ENCODE measurements around the gene CLP1. TPM values are rescaled to one million over a fixed set of nuclear protein-coding genes. Genes with fewer than 3 reads are reported as not detected.

The CLP1 gene
- total RNA-seq, 1 experiment from 2014 or later = 22.1 TPM

DNA sequence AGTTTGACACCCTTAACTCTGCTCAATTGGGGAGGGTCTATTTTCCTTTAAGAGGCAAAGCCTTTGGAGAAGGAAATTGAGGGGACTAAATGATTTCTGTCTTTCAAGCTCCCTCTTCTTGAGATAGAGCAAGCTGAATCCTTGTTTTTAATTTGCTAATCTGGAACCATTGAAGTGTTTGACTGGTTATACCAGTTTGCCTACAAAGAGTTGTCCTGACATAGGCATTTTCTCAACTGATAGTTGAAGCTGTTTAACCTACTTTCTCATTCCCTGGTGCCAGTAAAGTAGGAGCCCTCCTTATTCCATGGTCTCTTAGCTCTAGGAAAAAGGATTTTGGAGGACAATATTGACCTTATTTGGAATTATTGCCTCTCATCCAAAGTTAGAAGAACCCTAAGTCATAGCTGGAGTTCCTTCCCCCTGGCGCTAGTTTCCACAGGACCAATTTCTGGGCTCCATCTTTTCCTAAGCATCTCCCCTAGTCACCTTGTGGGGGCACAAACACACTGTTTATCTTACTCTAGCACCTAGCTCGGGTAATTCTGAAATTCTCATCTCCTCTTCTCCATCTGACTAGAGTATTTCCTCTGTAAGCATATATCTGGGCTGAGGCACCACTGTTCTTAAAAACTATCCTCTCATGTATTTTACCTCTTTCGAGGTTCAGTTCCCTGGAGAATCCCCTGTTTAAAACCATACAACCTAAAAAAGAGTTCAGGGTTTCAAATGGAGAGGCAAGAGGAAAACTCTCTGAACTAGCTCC is 17.8 kb downstream of the CLP1 start:
- no peak for DNase-seq
- H3K9me3 ChIP-seq = no peaks in the 10 kb centered on the region
- Mint-ChIP-seq H3K27ac (ENCODE audit: unreplicated experiment) (no peak overlapping the region), H3K27me3 (ENCODE audit: insufficient read depth, unreplicated experiment) (no peaks in the 10 kb centered on the region), H3K9me3 (ENCODE audit: unreplicated experiment) (no peaks in the 10 kb centered on the region), H3K36me3 (ENCODE audit: insufficient read depth, unreplicated experiment) (peaks cover 65% of the 10 kb centered on the region), H3K4me1 (ENCODE audit: low read depth, unreplicated experiment) (peaks cover 22% of the 10 kb centered on the region), H3K4me3 (ENCODE audit: unreplicated experiment) (no peak overlapping the region)
- TF ChIP-seq, protein P1, sequence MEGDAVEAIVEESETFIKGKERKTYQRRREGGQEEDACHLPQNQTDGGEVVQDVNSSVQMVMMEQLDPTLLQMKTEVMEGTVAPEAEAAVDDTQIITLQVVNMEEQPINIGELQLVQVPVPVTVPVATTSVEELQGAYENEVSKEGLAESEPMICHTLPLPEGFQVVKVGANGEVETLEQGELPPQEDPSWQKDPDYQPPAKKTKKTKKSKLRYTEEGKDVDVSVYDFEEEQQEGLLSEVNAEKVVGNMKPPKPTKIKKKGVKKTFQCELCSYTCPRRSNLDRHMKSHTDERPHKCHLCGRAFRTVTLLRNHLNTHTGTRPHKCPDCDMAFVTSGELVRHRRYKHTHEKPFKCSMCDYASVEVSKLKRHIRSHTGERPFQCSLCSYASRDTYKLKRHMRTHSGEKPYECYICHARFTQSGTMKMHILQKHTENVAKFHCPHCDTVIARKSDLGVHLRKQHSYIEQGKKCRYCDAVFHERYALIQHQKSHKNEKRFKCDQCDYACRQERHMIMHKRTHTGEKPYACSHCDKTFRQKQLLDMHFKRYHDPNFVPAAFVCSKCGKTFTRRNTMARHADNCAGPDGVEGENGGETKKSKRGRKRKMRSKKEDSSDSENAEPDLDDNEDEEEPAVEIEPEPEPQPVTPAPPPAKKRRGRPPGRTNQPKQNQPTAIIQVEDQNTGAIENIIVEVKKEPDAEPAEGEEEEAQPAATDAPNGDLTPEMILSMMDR (IDR thresholded peaks at IDR 0.05; ENCODE audit: insufficient read depth in 1 of 2, low read depth in 1 of 2, low read length in 1 of 2, severe bottlenecking in 1 of 2, unreplicated experiment in 1 of 2) = no peak
- BruUV-seq (replicated peaks) = no TSS peak
- peaks cover 9% of the 10 kb centered on the region for H3K4me1 ChIP-seq
- H3K27me3 ChIP-seq (replicated peaks; ENCODE audit: control insufficient read depth, insufficient read depth, low read length) = no peaks in the 10 kb centered on the region
- ChIA-PET CTCF (interaction anchor here (0.7 kb wide), 1 partner anchor 22 kb away, joined by 3 read pairs; no protein-coding TSS in a partner anchor), POLR2A (interaction anchor here (1.7 kb wide), 1 partner anchor 37 kb away, joined by 9 read pairs; the partner anchor contains the start of genes MED19 and TMX2)
- intact Hi-C loops (cut with micrococcal nuclease; ENCODE audit: unreplicated experiment) = no loop called here
- peaks cover 2% of the 10 kb centered on the region for H3K36me3 ChIP-seq (ENCODE audit: control insufficient read depth, insufficient read depth, low read length)
- no peak overlapping the region for H3K4me3 ChIP-seq (ENCODE audit: low read depth, low read length)

DNA sequence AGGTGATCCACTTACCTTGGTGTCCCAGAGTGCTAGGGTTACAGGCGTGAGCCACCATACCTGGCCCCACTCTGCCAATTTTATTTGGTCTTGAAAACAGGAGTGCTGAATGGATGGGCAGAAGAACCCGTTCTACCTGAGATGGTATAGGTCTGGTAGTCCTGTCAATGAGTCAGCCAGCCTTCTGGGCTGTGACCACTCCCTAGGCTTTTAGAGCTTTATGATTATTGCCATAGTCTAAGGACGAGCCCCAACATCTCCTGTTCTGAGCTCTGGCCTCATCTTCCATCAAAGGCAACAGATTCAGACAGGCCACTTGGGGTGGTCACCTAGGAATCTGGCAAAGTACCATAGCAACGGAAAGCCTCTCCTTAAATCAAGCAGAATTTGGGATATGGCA is 21.8 kb downstream of the CLP1 start:
- Mint-ChIP-seq H3K9me3 (ENCODE audit: unreplicated experiment) (no peaks in the 10 kb centered on the region), H3K4me1 (ENCODE audit: low read depth, unreplicated experiment) (peaks cover 3% of the 10 kb centered on the region), H3K4me3 (ENCODE audit: unreplicated experiment) (no peak overlapping the region), H3K27me3 (ENCODE audit: insufficient read depth, unreplicated experiment) (no peaks in the 10 kb centered on the region), H3K27ac (ENCODE audit: unreplicated experiment) (no peak overlapping the region), H3K36me3 (ENCODE audit: insufficient read depth, unreplicated experiment) (peaks cover 71% of the 10 kb centered on the region)
- ChIA-PET CTCF (no interaction called here), POLR2A (no interaction called here)
- Histone ChIP-seq H3K27me3 (replicated peaks; ENCODE audit: control insufficient read depth, insufficient read depth, low read length) (no peaks in the 10 kb centered on the region), H3K9me3 (no peaks in the 10 kb centered on the region), H3K4me1 (peaks cover 9% of the 10 kb centered on the region), H3K4me3 (ENCODE audit: low read depth, low read length) (no peak overlapping the region), H3K36me3 (ENCODE audit: control insufficient read depth, insufficient read depth, low read length) (peaks cover 2% of the 10 kb centered on the region)
- TF ChIP-seq, protein P1 (IDR thresholded peaks at IDR 0.05; ENCODE audit: insufficient read depth in 1 of 2, low read depth in 1 of 2, low read length in 1 of 2, severe bottlenecking in 1 of 2, unreplicated experiment in 1 of 2) = no peak
- intact Hi-C loops (cut with micrococcal nuclease; ENCODE audit: unreplicated experiment) = no loop called here
- DNase-seq = no peak
- no TSS peak for BruUV-seq (replicated peaks)

DNA sequence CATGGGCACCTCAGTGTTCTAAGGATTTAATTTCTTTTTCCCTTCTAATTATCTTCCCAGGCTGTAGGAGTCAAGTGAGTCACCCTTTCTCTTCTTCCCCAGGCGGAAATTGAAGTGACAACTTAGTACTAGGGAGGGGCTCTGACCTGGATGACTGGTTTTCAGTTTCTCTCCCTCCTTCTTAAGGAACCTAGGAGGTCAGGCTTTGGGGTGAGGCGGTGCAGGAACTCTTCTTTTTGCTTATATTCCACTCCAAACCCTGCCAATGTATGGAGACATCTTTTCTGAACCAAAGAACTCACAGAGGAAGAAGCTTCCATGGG is 23.0 kb downstream of the CLP1 start:
- no peak overlapping the region for H3K4me3 ChIP-seq (ENCODE audit: low read depth, low read length)
- H3K36me3 Mint-ChIP-seq (ENCODE audit: insufficient read depth, unreplicated experiment) = peaks cover 72% of the 10 kb centered on the region
- no peak for DNase-seq
- no peak overlapping the region for H3K4me3 Mint-ChIP-seq (ENCODE audit: unreplicated experiment)
- H3K9me3 Mint-ChIP-seq (ENCODE audit: unreplicated experiment) = no peaks in the 10 kb centered on the region
- no peaks in the 10 kb centered on the region for H3K27me3 ChIP-seq (replicated peaks; ENCODE audit: control insufficient read depth, insufficient read depth, low read length)
- no TSS peak for BruUV-seq (replicated peaks)
- CTCF ChIA-PET = no interaction called here
- no peaks in the 10 kb centered on the region for H3K27me3 Mint-ChIP-seq (ENCODE audit: insufficient read depth, unreplicated experiment)
- H3K9me3 ChIP-seq = no peaks in the 10 kb centered on the region
- no peaks in the 10 kb centered on the region for H3K4me1 Mint-ChIP-seq (ENCODE audit: low read depth, unreplicated experiment)
- TF ChIP-seq, protein P1 (IDR thresholded peaks at IDR 0.05; ENCODE audit: insufficient read depth in 1 of 2, low read depth in 1 of 2, low read length in 1 of 2, severe bottlenecking in 1 of 2, unreplicated experiment in 1 of 2) = no peak
- H3K36me3 ChIP-seq (ENCODE audit: control insufficient read depth, insufficient read depth, low read length) = peaks cover 2% of the 10 kb centered on the region
- H3K27ac Mint-ChIP-seq (ENCODE audit: unreplicated experiment) = no peak overlapping the region
- intact Hi-C loops (cut with micrococcal nuclease; ENCODE audit: unreplicated experiment) = no loop called here
- POLR2A ChIA-PET = no interaction called here
- H3K4me1 ChIP-seq = peaks cover 6% of the 10 kb centered on the region; the same call in 1 of the 2 replicates

Measured in Caco-2 (cell line).